Activated gamma-delta T cell treated with Interleukin-2 at 50 U/mL for 16 hours (primary cell): Measurements from ENCODE around the gene GNL3L.
"Not testable (repeated sequence)": the region's sequence is repeated elsewhere in the genome, so short reads cannot be mapped to it uniquely, and the experiment has no call there.

ENCODE experiments used
- DNase-seq: peaks from one replicate; pipeline ENCODE4 v3.0.0-alpha.2; 2020

The GNL3L gene

GRCh38 chrX:54529552-54530356 is at the start of gene GNL3L:
TSS of gene GNL3L (plus strand) at chrX:54530219. CDS start at chrX:54532567, 2,348 bp downstream.
- peak; percentile 70 for DNase-seq

- DNase-seq, result no peak
These were observed 47.0 kb upstream of the GNL3L start for GRCh38 chrX:54482839-54483593.

- no peak for DNase-seq
These were observed 46.1 kb upstream of the GNL3L start for GRCh38 chrX:54483946-54484345.

- no peak for DNase-seq
These were observed 45.4 kb upstream of the GNL3L start for GRCh38 chrX:54484666-54485065.

GRCh38 chrX:54489819-54490218 is 40.2 kb upstream of the GNL3L start:
- DNase-seq, result not testable (repeated sequence)

GRCh38 chrX:54492340-54492739 is 37.7 kb upstream of the GNL3L start:
- DNase-seq, result no peak

- DNase-seq, result no peak
These were observed 35.6 kb upstream of the GNL3L start for GRCh38 chrX:54494166-54494988.

GRCh38 chrX:54494989-54495813 is 34.8 kb upstream of the GNL3L start:
- DNase-seq, result no peak

GRCh38 chrX:54495814-54496516 is 34.1 kb upstream of the GNL3L start, which contains the start of gene FGD1:
TSS of gene FGD1 (minus strand) at chrX:54496234. CDS start at chrX:54495432, 802 bp downstream.
- peak; percentile 21 for DNase-seq

- DNase-seq, result no peak
These were observed 33.5 kb upstream of the GNL3L start for GRCh38 chrX:54496517-54496852.

- DNase-seq, result no peak
These were observed 33.1 kb upstream of the GNL3L start for GRCh38 chrX:54496936-54497335.

GRCh38 chrX:54509400-54509799 is 20.6 kb upstream of the GNL3L start:
- no peak for DNase-seq

GRCh38 chrX:54529151-54529550 is 868 bp upstream of the GNL3L start:
- no peak for DNase-seq

GRCh38 chrX:54530357-54530900 is 410 bp downstream of the GNL3L start:
- no peak for DNase-seq

- no peak for DNase-seq
These were observed 4.3 kb downstream of the GNL3L start for GRCh38 chrX:54534271-54534670.

- DNase-seq, result no peak
These were observed 10.3 kb downstream of the GNL3L start for GRCh38 chrX:54540289-54540688.

- DNase-seq, result not testable (repeated sequence)
These were observed 12.2 kb downstream of the GNL3L start for GRCh38 chrX:54542239-54542638.

GRCh38 chrX:54550821-54551220 is 20.8 kb downstream of the GNL3L start:
- DNase-seq, result no peak

GRCh38 chrX:54551801-54552200 is 21.8 kb downstream of the GNL3L start:
- DNase-seq, result no peak

GRCh38 chrX:54555006-54555405 is 25.0 kb downstream of the GNL3L start:
- DNase-seq, result not testable (repeated sequence)

- no peak for DNase-seq
These were observed 30.4 kb downstream of the GNL3L start for GRCh38 chrX:54560411-54560810.
